ENCODE results near the gene PRKAR2B.
"Not testable (repeated sequence)": the region's sequence is repeated elsewhere in the genome, so short reads cannot be mapped to it uniquely, and the experiment has no call there.

Gene PRKAR2B

GRCh38 chr7:107080099-107080505, 35.6 kb downstream of the PRKAR2B start:
- DNase-seq = no peak

- DNase-seq = no peak
Observed at GRCh38 chr7:107080533-107080932, 36.0 kb downstream of the PRKAR2B start.

GRCh38 chr7:107085180-107085579, 40.7 kb downstream of the PRKAR2B start:
- DNase-seq = no peak

DNA sequence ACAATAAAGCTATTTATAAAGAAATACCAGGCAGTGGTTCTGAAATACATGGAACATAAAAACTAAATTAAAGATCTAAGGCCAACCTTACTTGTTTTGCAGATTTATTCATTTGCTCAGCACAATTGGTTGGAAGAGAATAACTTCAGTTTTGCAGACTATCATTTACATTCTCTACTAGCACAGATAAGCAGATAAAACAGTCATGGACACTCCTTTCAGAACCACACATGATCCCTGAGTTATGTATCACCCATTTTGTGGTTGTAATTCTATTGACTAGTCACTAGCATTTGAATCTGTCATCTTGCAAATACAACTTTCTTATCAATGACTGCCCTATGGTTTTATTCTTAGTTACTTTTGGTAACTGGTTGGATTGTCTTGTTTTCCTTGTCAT, 45.1 kb downstream of the PRKAR2B start:
- DNase-seq = no peak

- DNase-seq = no peak
Observed at GRCh38 chr7:107090457-107090856, 46.0 kb downstream of the PRKAR2B start.

- no peak for DNase-seq
Observed at GRCh38 chr7:107091306-107091705, 46.8 kb downstream of the PRKAR2B start.

DNA sequence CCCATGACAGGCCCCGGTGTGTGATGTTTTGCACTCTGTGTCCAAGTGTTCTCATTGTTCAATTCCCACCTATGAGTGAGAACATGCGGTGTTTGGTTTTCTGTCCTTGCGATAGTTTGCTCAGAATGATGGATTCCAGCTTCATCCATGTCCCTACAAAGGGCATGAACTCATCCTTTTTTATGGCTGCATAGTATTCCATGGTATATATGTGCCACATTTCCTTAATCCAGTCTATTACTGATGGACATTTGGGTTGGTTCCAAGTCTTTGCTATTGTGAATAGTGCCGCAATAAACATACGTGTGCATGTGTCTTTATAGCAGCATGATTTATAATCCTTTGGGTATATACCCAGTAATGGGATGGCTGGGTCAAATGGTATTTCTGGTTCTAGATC, 49.2 kb downstream of the PRKAR2B start:
- not testable (repeated sequence) for DNase-seq

- DNase-seq = not testable (repeated sequence)
Observed at GRCh38 chr7:107099154-107099553, 54.6 kb downstream of the PRKAR2B start.

GRCh38 chr7:107100824-107101223, 56.3 kb downstream of the PRKAR2B start:
- DNase-seq = no peak

DNA sequence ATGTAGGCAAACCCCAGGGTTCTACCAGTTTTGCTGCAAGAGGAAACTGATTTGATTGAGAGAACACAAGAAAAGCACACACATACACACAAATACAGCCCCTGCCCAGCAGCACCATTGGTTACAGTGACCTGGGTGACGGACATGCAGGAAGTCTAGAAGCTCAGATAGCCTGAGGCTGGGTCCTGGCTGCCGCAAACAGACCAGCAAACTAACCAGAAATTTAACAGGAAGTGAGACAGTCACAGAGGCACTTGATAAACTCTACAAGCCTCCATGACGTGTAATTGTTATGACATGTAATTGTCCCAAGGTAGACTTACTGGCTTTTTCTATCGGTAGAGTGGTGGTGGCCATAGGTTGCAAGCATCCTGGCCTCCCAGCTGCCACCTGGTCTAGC, 58.9 kb downstream of the PRKAR2B start:
- DNase-seq = no peak

DNA sequence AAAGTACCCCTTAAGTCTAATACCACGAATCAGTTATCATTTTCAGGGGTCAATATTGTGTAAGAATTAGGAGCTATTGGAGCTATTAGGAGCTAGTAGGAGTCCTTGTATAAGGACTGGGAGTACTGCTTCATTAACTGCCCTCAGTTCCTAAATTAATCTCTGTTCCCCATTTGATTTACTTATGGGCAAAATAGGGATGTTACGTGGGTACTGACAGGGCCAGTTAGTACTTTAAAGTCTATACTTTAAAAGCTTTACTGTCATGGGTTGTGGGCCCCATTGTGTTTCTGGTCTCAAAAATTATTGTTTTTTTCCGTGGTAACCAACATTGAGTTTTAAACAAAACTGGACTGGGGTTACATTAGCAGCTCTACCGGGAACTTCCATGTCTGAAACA, 60.3 kb downstream of the PRKAR2B start:
- DNase-seq = no peak

- DNase-seq = no peak
Observed at GRCh38 chr7:107105591-107106245, 61.2 kb downstream of the PRKAR2B start.

GRCh38 chr7:107108793-107109371, 64.4 kb downstream of the PRKAR2B start:
- no peak for DNase-seq

DNA sequence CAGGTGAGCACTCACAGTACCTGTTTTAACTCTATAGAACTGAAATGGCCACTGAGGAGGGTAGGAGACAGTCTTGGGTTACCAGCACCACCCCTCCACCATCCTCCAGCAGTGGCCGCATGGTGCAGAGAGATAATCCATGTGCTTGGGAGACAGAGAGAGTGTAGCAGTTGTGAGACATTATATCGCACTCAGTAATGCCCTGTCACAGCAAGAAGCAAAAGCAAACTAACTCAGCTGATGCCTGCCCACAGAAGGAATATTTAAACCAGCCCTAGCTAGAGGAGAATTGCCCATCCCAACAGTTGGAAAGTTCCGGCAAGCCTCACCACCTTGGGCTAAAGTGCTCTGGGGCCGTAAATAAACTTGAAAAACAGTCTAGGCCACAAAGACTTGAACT, 65.5 kb downstream of the PRKAR2B start:
- DNase-seq = no peak

- DNase-seq = no peak
Observed at GRCh38 chr7:107111196-107111595, 66.7 kb downstream of the PRKAR2B start.

GRCh38 chr7:107113866-107114265, 69.4 kb downstream of the PRKAR2B start:
- no peak for DNase-seq

GRCh38 chr7:107115114-107115513, 70.6 kb downstream of the PRKAR2B start:
- no peak for DNase-seq

DNA sequence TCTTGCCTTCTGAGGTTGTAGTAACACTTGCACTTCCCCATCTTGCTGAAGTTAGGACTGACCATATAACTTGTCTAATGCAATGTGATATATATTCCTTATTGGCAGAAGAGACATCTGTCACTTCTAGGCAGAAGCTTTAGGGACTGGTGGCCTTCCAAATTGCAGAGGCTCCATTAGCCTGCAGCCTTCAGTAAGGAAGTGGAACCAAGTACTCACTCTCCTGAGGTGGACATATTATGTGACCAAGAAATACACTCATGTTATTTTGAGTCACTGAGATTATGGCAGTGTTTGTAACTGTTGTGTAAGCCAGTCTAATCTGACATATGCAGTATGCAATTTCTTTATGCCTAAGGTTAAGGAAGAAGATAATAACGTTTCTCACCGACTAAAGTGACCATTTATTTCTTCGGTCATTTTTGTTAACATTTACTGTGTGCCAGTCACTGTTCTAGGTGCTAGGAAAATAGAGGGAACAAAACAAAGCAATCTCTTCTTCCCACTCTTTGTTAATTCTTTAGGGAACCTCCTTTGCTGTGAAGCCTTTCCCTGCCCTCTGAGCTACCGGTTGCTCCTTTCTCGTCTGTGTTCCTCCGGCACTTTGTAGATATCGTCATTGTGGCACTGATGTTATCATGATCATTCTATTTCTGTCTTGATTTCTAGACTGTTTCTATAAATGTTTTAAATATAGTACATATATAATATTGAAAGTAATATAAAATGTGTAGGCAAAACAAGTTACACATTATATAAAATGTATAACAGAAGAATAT, 71.4 kb downstream of the PRKAR2B start:
- DNase-seq = no peak

DNA sequence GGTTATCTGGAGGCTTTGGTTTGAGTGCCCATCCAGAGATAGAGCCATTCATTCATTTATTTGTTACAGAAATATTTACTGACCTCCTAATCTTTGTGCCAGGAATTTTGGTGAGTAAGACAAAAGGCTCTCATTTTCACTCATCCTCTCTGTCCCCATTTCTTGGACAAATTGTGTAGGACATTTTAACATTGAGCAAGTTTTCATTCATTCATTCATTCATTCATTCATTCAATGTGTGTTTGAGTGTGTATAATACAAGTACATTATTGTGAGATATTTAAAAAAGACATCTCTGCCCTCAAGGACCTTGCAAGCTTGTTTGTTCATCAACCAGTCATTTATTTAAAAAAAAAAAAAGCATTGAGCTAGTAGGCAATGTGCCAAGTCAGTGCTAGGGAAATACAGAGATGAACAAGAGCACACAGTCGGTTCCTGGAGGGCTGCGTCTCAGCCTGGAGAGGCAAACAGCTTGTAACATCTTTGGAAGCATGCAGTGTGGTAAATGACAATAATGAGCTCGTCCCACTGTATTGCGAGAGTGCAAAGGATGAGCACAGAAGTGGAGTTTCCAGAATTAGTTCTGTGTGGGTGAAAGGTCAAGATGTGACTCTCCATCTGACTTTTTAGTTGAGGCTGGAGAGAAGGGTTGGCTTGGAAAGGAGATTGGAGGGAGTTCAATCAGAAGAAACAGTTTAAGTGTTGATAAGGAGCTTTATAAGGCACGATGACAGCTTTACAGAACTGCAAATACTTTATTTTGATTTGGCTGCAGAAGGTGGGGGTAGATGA, 73.8 kb downstream of the PRKAR2B start:
- DNase-seq = no peak

DNA sequence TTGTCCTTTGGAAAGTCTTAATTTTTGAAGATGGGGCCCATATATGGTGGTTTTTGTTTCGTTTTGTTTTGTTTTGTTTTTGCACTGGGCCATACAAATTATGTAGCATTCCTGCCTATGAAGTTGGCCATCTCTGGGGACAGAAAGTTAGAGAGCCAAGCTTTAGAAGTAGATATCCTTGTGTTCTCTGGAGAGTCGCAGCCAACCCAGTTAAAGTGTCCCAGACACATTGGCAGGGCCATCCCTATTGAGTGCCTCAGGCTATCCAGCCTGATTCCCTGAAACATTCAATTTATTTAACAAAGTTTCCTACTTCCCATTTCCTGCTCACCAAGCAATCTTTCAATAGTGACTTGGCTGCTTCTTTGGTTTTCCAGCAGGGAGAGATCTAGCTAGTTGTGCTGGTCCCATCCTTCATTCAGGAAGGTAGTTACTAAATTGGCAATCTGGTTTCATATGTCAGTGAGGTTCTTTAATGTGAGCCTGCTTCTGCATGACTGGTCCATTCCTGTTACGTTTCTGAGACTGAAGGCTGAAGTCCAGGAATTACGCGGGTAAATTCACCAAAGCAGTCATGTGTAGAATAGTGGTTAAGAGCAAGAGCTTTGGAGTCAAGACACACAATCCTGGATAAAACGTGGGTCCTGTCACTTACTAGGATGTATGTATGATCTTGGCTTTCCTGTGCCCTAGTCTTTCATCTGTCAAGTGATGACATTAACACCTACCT, 75.0 kb downstream of the PRKAR2B start:
- DNase-seq = no peak

- no peak for DNase-seq
Observed at GRCh38 chr7:107122486-107122911, 78.0 kb downstream of the PRKAR2B start.

DNA sequence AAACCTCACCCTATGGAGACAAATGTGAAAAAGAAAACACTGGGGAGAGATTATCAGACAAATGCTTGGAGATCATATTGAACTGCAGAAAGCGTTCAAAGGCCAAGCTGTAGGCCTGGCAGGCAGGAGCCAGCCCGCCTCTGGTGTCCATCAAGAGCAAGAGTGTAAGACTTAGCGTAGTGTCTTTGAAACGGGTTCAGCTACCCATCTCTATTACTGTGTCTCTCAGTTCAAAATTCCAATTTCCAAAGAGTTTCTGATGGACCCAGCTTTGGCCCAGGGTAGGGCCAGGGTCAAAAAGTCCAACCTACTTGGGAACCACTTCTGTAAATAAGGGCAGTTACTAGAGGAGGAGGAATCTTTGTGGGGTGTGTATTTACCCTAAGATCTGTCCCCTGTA, 78.9 kb downstream of the PRKAR2B start:
- DNase-seq = no peak

DNA sequence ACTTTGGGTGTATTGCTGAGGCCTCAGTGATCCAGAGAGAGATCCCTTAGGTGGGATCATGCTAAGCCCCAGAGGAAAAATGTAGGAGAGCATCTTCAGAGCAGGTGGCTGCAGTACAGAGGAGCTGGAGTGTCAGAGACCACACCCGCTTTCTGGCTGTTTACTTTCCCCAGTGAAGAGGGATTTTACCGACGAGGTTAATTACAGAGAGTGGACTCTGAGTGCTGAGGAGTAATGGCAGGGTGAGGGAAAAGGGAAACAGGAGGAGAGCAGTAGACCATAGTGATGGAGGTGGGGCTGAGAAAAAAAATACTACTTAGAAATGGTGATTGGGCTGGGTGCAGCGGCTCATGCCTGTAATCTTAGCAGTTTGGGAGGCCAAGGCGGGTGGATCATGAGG, 81.0 kb downstream of the PRKAR2B start:
- no peak for DNase-seq
